ENCODE measurements around the gene POU2F3. TPM values are rescaled to one million over a fixed set of nuclear protein-coding genes. Genes with fewer than 3 reads are reported as not detected.

Gene POU2F3
- total and polyA plus RNA-seq, 2 of the 13 experiments (the other 11 are each of a cell fraction or from before 2014, with no cell fraction given) = not detected

DNA sequence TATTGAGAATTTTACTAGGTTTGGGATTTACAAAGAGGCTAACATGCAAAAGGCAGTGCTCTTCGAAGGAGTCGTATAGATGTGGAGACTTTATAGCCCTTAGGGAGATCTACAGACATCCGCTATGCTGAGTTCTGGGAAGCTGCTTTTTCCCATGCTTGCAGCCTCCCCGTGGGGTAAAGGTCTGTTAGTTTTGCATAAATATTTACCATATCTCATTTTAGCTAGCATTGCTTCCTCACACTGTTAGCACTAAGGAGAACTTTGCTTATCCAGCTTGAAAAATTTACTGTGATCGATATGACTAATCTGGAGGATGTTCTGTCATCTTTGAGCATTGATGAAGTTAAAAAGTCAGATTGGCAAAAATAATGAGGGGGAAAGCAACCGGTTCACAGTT is 114.8 kb downstream of the POU2F3 start:
- in situ Hi-C loops (cut with HindIII; ENCODE audit: extremely low pct_ligation_motif_present, low pct_unique_long_range_greater_than_20kb) = no loop called here
- Histone ChIP-seq H3K4me2 (ENCODE audit: low read depth, low read length) (peak overlapping the region; percentile 30; the same call in 1 of the 2 replicates), H3K4me1 (ENCODE audit: insufficient read depth, low read length) (peaks cover 47% of the 10 kb centered on the region), H3K9me3 (ENCODE audit: low read length) (no peaks in the 10 kb centered on the region), H3K27me3 (ENCODE audit: control insufficient read depth in 1 of 2, insufficient read depth in 2 of 2, low read length in 2 of 2) (no peaks in the 10 kb centered on the region), H2AFZ (ENCODE audit: low read length) (no peak overlapping the region), H3K9ac (ENCODE audit: insufficient read depth, low read depth, low read length) (no peak overlapping the region), H3K36me3 (replicated peaks in 1 of 2; ENCODE audit: control insufficient read depth in 1 of 2, insufficient read depth in 2 of 2, low read length in 2 of 2) (0 out of 5 replicates have a peak, but pooled peaks cover 0 to 1% of the 10 kb centered on the region in 2 experiments), H4K20me1 (ENCODE audit: insufficient read depth, low read length) (peaks cover 24% of the 10 kb centered on the region; the same call in 1 of the 2 replicates), H3K4me3 (replicated peaks in 1 of 3; ENCODE audit: insufficient read depth in 1 of 3, low read depth in 2 of 3, low read length in 3 of 3) (no peak overlapping the region; a peak in 1 of 6 replicates), H3K27ac (ENCODE audit: extremely low read length, insufficient read depth, low read length) (peak overlapping the region; percentile 11), H3K79me2 (ENCODE audit: insufficient read depth, low read length) (peaks cover 90% of the 10 kb centered on the region)
- ChIA-PET POLR2A (interaction anchor here (1.1 kb wide), 1 partner anchor 28 kb away, joined by 5 read pairs; no protein-coding TSS in a partner anchor), CTCF (ENCODE audit: low intra/inter-chr PET ratio, low total read pairs) (no interaction called here)
- intact Hi-C loops (cut with micrococcal nuclease; ENCODE audit: unreplicated experiment) = no loop called here
- WGBS (ENCODE audit: low lambda C conversion rate) = 40% methylated on average over 6 of the region's 6 CpGs
- BruUV-seq (replicated peaks) = no TSS peak
- FAIRE-seq (no peak), DNase-seq (ENCODE audit: low spot score) (peak; percentile 22), ATAC-seq (peak; percentile 87)
- TF ChIP-seq ISL2 (CRISPR knock-in tag; IDR thresholded peaks at IDR 0.05) (no peak), CHD4 (IDR thresholded peaks at IDR 0.05; ENCODE audit: borderline replicate concordance, low read length) (no peak), HDAC1 (CRISPR knock-in tag; IDR thresholded peaks at IDR 0.05) (no peak), MEIS2 (CRISPR knock-in tag; IDR thresholded peaks at IDR 0.05) (no peak), RXRB (CRISPR knock-in tag; IDR thresholded peaks at IDR 0.05; ENCODE audit: borderline replicate concordance) (peak; percentile 21; the same call in 1 of the 2 replicates), ZNF775 (CRISPR knock-in tag; IDR thresholded peaks at IDR 0.05; ENCODE audit: borderline replicate concordance) (no peak), RCOR2 (CRISPR knock-in tag; IDR thresholded peaks at IDR 0.05) (no peak), SAP130 (CRISPR knock-in tag; IDR thresholded peaks at IDR 0.05; ENCODE audit: low read depth) (peak; percentile 33; the same call in 1 of the 2 replicates), IRX3 (CRISPR knock-in tag; IDR thresholded peaks at IDR 0.05; ENCODE audit: borderline replicate concordance, low read depth) (no peak), MEF2D (CRISPR knock-in tag; IDR thresholded peaks at IDR 0.05) (no peak), GPN1 (CRISPR knock-in tag; IDR thresholded peaks at IDR 0.05; ENCODE audit: borderline replicate concordance) (no peak)
- TF ChIP-seq, protein P1, sequence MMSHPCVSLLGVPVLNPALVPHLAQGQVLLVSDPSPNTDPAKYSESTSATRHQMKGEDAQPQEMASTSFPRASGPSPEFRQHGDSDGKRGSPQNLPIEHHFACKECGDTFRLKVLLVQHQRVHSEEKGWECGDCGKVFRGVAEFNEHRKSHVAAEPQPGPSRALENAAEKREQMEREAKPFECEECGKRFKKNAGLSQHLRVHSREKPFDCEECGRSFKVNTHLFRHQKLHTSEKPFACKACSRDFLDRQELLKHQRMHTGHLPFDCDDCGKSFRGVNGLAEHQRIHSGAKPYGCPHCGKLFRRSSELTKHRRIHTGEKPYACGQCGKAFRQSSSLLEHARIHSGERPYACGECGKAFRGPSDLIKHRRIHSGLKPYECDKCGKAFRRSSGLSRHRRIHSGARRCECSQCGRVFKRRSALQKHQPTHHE (CRISPR knock-in tag; IDR thresholded peaks at IDR 0.05; ENCODE audit: borderline replicate concordance) = no peak
- TF ChIP-seq, protein P2, sequence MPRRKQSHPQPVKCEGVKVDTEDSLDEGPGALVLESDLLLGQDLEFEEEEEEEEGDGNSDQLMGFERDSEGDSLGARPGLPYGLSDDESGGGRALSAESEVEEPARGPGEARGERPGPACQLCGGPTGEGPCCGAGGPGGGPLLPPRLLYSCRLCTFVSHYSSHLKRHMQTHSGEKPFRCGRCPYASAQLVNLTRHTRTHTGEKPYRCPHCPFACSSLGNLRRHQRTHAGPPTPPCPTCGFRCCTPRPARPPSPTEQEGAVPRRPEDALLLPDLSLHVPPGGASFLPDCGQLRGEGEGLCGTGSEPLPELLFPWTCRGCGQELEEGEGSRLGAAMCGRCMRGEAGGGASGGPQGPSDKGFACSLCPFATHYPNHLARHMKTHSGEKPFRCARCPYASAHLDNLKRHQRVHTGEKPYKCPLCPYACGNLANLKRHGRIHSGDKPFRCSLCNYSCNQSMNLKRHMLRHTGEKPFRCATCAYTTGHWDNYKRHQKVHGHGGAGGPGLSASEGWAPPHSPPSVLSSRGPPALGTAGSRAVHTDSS (CRISPR knock-in tag; conservative IDR thresholded peaks at IDR 0.05) = no peak
- TF ChIP-seq, protein P3, sequence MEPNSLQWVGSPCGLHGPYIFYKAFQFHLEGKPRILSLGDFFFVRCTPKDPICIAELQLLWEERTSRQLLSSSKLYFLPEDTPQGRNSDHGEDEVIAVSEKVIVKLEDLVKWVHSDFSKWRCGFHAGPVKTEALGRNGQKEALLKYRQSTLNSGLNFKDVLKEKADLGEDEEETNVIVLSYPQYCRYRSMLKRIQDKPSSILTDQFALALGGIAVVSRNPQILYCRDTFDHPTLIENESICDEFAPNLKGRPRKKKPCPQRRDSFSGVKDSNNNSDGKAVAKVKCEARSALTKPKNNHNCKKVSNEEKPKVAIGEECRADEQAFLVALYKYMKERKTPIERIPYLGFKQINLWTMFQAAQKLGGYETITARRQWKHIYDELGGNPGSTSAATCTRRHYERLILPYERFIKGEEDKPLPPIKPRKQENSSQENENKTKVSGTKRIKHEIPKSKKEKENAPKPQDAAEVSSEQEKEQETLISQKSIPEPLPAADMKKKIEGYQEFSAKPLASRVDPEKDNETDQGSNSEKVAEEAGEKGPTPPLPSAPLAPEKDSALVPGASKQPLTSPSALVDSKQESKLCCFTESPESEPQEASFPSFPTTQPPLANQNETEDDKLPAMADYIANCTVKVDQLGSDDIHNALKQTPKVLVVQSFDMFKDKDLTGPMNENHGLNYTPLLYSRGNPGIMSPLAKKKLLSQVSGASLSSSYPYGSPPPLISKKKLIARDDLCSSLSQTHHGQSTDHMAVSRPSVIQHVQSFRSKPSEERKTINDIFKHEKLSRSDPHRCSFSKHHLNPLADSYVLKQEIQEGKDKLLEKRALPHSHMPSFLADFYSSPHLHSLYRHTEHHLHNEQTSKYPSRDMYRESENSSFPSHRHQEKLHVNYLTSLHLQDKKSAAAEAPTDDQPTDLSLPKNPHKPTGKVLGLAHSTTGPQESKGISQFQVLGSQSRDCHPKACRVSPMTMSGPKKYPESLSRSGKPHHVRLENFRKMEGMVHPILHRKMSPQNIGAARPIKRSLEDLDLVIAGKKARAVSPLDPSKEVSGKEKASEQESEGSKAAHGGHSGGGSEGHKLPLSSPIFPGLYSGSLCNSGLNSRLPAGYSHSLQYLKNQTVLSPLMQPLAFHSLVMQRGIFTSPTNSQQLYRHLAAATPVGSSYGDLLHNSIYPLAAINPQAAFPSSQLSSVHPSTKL (CRISPR knock-in tag; IDR thresholded peaks at IDR 0.05) = peak; percentile 56
